Suprapubic skin (tissue), 4 donors: ENCODE results near the gene SYTL5. TPM values are rescaled to one million over a fixed set of nuclear protein-coding genes. Genes with fewer than 3 reads are reported as not detected.

Source experiments
- DNase-seq, 2 donors: peaks; one replicate each; pipeline ENCODE4 v3.0.0-alpha.2; 2019; ENCODE audit warnings: low spot score in 2 of 2
- H3K27ac ChIP-seq: fragments of 200-600 bp; sonication (generic); one replicate; pipeline ENCODE4 v1.5.1; 2019
- H3K27me3 ChIP-seq: fragments of 200-600 bp; sonication (generic); one replicate; pipeline ENCODE4 v1.5.1; 2019
- H3K36me3 ChIP-seq: fragments of 200-600 bp; sonication (generic); one replicate; pipeline ENCODE4 v1.5.1; 2019
- H3K4me1 ChIP-seq: fragments of 200-600 bp; sonication (generic); one replicate; pipeline ENCODE4 v1.5.1; 2019
- H3K4me3 ChIP-seq: fragments of 200-600 bp; sonication (generic); one replicate; pipeline ENCODE4 v1.5.1; 2019; ENCODE audit warnings: mild to moderate bottlenecking
- H3K9me3 ChIP-seq: fragments of 200-600 bp; sonication (generic); one replicate; pipeline ENCODE4 v1.5.1; 2019
- CTCF ChIP-seq, 2 donors: fragments of 200-600 bp in 1 of 2; fragments of 450-650 bp in 1 of 2; sonication (generic) in 1 of 2; IDR thresholded peaks; one replicate each; pipeline ENCODE4 v1.5.1; 2016 to 2019; ENCODE audit warnings: antibody characterized with exemption in 2 of 2, mild to moderate bottlenecking in 1 of 2, moderate library complexity in 1 of 2
- EP300 ChIP-seq: sonication (generic); formaldehyde crosslinking; IDR thresholded peaks from one replicate; pipeline ENCODE4 v1.6.1; 2017; ENCODE audit warnings: antibody characterized with exemption
- POLR2A ChIP-seq, 2 donors: fragments of 450-650 bp; IDR thresholded peaks; one replicate each; pipeline ENCODE4 v1.6.1; 2017; ENCODE audit warnings: antibody characterized with exemption in 2 of 2, mild to moderate bottlenecking in 2 of 2, moderate library complexity in 2 of 2
- POLR2AphosphoS5 ChIP-seq, 3 donors: sonication (generic); formaldehyde crosslinking; IDR thresholded peaks; one replicate each; pipeline ENCODE4 v1.6.1; 2017; ENCODE audit warnings: antibody characterized with exemption in 3 of 3
- WGBS: methylation state at CpG from one replicate; pipeline ENCODE4 v1.1.5; 2018; 5-methylcytosine and 5-hydroxymethylcytosine counted together
- total RNA-seq, 4 donors: library from RNA; depleted of rRNA; stranded (reverse); fragments of >200 nt; gene quantifications; one replicate each; pipeline ENCODE4 v1.1.0, GENCODE V29; 2016

Gene SYTL5
- total RNA-seq, 4 donors from 2014 or later: 0.25 to 0.65 (median 0.37) TPM

- no peaks in the 10 kb centered on the region for H3K27me3 ChIP-seq
- DNase-seq: no peak
- 76% methylated on average over 4 of the region's 4 CpGs for WGBS
- H3K27ac ChIP-seq: no peak overlapping the region
- H3K36me3 ChIP-seq: no peaks in the 10 kb centered on the region
- TF ChIP-seq POLR2A (IDR thresholded peaks at IDR 0.05) (no peak), POLR2AphosphoS5 (IDR thresholded peaks at IDR 0.05) (no peak), CTCF (IDR thresholded peaks at IDR 0.05) (no peak), EP300 (no peak)
- H3K9me3 ChIP-seq: no peaks in the 10 kb centered on the region
- no peaks in the 10 kb centered on the region for H3K4me1 ChIP-seq
- H3K4me3 ChIP-seq: no peak overlapping the region
Measured at GRCh38 chrX:38085813-38086212, 79.5 kb downstream of the SYTL5 start.

- no peaks in the 10 kb centered on the region for H3K9me3 ChIP-seq
- H3K4me1 ChIP-seq: no peaks in the 10 kb centered on the region
- no peaks in the 10 kb centered on the region for H3K36me3 ChIP-seq
- TF ChIP-seq POLR2AphosphoS5 (IDR thresholded peaks at IDR 0.05) (no peak), EP300 (no peak), POLR2A (IDR thresholded peaks at IDR 0.05) (no peak), CTCF (IDR thresholded peaks at IDR 0.05) (no peak)
- DNase-seq: no peak
- H3K27me3 ChIP-seq: no peaks in the 10 kb centered on the region
- H3K27ac ChIP-seq: no peak overlapping the region
- H3K4me3 ChIP-seq: no peak overlapping the region
- 71% methylated on average over 4 of the region's 4 CpGs for WGBS
Measured at GRCh38 chrX:38086451-38087215, 80.3 kb downstream of the SYTL5 start.

GRCh38 chrX:38087594-38087993 is 81.2 kb downstream of the SYTL5 start:
- Histone ChIP-seq H3K27me3 (no peaks in the 10 kb centered on the region), H3K36me3 (no peaks in the 10 kb centered on the region), H3K9me3 (no peaks in the 10 kb centered on the region), H3K4me1 (no peaks in the 10 kb centered on the region), H3K4me3 (no peak overlapping the region), H3K27ac (no peak overlapping the region)
- no peak for DNase-seq
- 70% methylated on average over 1 of the region's 1 CpG for WGBS
- TF ChIP-seq POLR2AphosphoS5 (IDR thresholded peaks at IDR 0.05) (no peak), CTCF (IDR thresholded peaks at IDR 0.05) (no peak), EP300 (no peak), POLR2A (IDR thresholded peaks at IDR 0.05) (no peak)

- no peaks in the 10 kb centered on the region for H3K36me3 ChIP-seq
- 63% methylated on average over 8 of the region's 8 CpGs for WGBS
- no peaks in the 10 kb centered on the region for H3K9me3 ChIP-seq
- no peak overlapping the region for H3K27ac ChIP-seq
- H3K4me1 ChIP-seq: no peaks in the 10 kb centered on the region
- H3K27me3 ChIP-seq: no peaks in the 10 kb centered on the region
- no peak overlapping the region for H3K4me3 ChIP-seq
- TF ChIP-seq POLR2AphosphoS5 (IDR thresholded peaks at IDR 0.05) (no peak), EP300 (no peak), CTCF (IDR thresholded peaks at IDR 0.05) (no peak), POLR2A (IDR thresholded peaks at IDR 0.05) (no peak)
- DNase-seq: no peak
Measured at GRCh38 chrX:38089173-38089982, 83.0 kb downstream of the SYTL5 start.

- Histone ChIP-seq H3K4me3 (no peak overlapping the region), H3K4me1 (no peaks in the 10 kb centered on the region), H3K9me3 (no peaks in the 10 kb centered on the region), H3K27me3 (no peaks in the 10 kb centered on the region), H3K27ac (no peak overlapping the region), H3K36me3 (no peaks in the 10 kb centered on the region)
- TF ChIP-seq EP300 (no peak), POLR2A (IDR thresholded peaks at IDR 0.05) (no peak), CTCF (IDR thresholded peaks at IDR 0.05) (no peak), POLR2AphosphoS5 (IDR thresholded peaks at IDR 0.05) (no peak)
- no peak for DNase-seq
- 52% methylated on average over 4 of the region's 4 CpGs for WGBS
Measured at GRCh38 chrX:38095971-38096529, 89.7 kb downstream of the SYTL5 start.
